ENCODE data around the gene PMPCB. TPM values are rescaled to one million over a fixed set of nuclear protein-coding genes. Genes with fewer than 3 reads are reported as not detected.
"Not testable (repeated sequence)": the region's sequence is repeated elsewhere in the genome, so short reads cannot be mapped to it uniquely, and the experiment has no call there.

Gene PMPCB
- total RNA-seq (ENCODE audit: insufficient read depth, low replicate concordance): 38.0 TPM

DNA sequence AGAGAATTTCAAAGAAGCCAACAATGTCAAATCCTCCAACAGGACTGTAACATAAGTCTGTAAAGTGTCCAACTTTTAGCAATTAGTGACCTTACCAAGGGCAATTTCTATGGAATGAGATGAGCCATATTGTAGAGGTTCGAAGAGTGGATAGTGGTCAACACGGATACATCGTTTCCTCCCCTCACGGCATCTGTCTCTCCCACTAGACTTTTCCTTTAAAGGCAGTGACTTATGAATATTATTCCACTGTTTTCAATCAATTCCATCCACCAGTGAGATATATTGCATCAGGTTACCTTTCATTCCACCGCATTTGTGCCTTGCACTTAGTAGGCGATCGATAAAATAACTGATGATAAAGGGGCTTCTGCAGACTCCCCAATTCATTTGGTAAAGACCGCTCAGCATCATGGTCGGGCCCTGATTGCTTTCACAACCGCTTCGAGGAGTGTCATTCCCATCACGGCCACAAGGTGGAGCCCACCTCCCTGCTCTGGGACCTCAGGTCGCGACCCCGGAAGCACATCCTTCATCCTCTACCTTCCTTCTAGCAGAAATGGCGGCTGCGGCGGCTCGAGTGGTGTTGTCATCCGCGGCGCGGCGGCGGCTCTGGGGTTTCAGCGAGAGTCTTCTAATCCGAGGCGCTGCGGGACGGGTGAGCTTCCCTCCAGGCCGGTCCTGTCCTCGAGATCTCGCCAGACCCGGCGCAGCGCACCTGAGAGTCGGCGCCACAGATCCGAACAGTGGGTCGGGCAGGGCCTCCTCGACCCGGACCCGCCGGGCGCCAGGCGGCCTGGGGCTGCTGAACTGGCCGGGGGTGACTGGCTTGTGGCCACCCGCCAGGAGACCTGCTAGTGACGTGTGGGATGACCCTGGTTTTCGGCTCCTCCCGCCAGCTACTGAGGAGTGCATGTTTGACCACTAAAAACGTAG is at the start of gene PMPCB:
PMPCB (plus strand) TSS at position 535 of the 936 bp plus-strand sequence; CDS start at position 560, 25 bp downstream.
- peak; percentile 96 for DNase-seq (ENCODE audit: low spot score)

GRCh38 chr7:103253699-103254506 is 43.3 kb upstream of the PMPCB start:
- DNase-seq (ENCODE audit: low spot score): not testable (repeated sequence)

- DNase-seq (ENCODE audit: low spot score): not testable (repeated sequence)
Observed at GRCh38 chr7:103264054-103264453, 33.2 kb upstream of the PMPCB start.

GRCh38 chr7:103266229-103266628 is 31.0 kb upstream of the PMPCB start:
- not testable (repeated sequence) for DNase-seq (ENCODE audit: low spot score)

GRCh38 chr7:103273374-103273773 is 23.9 kb upstream of the PMPCB start:
- DNase-seq (ENCODE audit: low spot score): not testable (repeated sequence)

DNA sequence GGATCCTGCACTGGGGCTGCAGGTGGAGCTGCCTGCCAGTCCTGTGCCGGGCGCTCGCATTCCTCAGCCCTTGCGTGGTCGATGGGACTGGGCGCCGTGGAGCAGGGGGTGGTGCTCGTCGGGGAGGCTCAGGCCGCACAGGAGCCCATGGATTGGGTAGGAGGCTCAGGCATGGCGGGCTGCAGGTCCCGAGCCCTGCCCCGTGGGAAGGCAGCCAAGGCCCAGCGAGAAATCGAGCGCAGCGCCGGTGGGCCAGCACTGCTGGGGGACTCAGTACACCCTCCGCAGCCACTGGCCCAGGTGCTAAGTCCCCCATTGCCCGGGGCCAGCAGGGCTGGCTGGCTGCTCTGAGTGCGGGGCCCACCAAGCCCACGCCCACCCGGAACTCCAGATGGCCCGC is 22.4 kb upstream of the PMPCB start:
- not testable (repeated sequence) for DNase-seq (ENCODE audit: low spot score)

GRCh38 chr7:103278195-103278594 is 19.0 kb upstream of the PMPCB start:
- not testable (repeated sequence) for DNase-seq (ENCODE audit: low spot score)

- DNase-seq (ENCODE audit: low spot score): peak; percentile 13
Observed at GRCh38 chr7:103279636-103279962, 17.6 kb upstream of the PMPCB start.

GRCh38 chr7:103279963-103280802 is 17.1 kb upstream of the PMPCB start:
- DNase-seq (ENCODE audit: low spot score): peak; percentile 60

DNA sequence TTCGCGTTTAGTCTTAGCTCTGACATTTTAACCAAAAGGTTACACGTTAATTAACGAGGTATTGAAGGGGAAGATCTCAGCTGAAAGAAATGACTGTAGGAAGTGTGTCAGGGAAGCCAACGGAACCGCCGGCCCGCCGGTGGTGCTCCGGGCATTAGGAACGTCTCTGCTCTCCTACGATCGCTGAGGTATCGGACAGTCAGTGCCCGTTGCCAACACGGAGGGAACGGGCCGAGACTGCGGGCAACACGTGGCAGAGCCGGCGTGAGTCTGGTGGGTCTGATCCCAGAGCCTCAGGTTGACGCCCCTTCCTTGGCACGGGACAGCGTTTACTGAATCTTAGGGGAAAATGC is 16.5 kb upstream of the PMPCB start:
- DNase-seq (ENCODE audit: low spot score): peak; percentile 20

DNA sequence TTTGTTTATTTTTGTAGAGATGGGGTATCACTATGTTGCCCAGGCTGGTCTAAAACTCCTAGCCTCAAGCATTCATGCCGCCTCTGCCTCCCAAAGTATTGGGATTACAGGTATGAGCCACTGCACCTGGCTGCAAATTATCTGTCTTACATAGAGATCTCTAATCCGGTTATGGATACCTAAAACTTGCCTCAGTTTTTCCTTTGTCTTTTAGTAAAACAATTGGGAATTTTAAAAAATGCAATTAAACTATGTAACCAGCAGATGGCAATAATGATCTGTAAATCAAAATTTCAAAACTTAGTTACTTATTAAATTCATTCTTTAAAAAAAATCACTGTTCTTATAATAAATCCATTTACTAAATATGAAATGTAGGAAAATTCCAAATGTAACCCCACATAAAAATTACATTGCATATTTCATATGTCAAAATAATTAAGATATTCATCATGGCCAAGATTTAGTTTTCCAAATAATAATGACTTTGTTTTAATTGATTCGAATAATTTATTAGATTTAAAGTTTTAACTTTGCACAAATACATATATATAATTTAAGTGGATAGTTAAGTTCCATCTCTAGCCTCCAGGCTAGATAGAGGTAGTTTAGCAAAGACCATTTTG is 14.3 kb upstream of the PMPCB start:
- not testable (repeated sequence) for DNase-seq (ENCODE audit: low spot score)

DNA sequence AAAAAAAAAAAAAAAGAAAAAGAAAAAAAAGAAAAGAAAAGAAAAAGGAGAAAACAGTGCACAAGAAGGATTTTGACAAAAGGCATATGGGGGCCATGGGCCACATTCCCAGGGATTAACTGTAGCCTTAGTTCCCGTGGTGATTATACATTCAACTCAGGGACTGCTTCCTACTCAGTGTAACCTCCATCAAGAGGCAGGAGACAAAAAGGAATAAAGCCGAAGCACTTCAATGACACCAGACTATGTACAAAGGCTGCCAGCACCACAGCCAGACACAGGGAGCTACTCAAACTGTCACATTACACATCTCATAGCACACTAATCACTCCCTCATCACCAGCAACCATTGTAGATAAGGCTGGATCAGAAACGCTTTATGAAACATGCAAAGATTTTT is 5.1 kb upstream of the PMPCB start:
- DNase-seq (ENCODE audit: low spot score): no peak

DNA sequence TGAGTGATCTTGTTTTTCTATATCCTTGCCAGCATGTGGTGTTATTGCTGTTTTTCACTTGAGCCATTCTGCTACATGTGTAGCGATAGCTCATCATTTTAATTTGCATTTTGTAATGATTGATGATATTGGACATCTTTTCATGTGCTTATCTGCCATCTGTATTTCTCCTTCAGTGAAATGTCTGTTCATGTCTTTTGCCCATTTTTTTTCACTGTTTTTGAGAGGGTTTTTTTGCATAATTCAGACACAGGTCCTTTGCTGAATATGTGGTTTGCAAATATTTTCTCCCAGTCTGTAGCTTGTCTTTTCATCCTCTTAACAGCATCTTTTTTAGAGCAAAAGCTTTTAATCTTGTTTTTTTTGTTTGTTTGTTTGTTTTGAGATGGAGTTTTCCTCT is 3.7 kb upstream of the PMPCB start:
- no peak for DNase-seq (ENCODE audit: low spot score)

DNA sequence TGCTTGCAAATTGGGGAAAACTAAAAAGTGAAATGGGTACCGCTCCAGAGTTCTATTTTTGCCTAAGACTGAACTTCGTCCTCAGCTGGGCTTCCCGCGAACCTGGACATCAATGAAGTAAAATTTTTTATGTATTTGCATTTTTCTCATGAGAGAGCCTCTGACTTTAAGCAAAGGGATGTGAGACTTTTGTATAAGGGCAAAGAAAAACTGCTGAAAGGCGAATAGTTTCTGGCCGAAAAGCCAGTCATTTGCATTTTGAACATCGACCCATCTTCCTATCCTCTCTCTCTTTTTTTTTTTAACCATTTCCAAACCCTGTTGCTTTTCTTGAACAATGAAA is 573 bp downstream of the PMPCB start:
- no peak for DNase-seq (ENCODE audit: low spot score)

DNA sequence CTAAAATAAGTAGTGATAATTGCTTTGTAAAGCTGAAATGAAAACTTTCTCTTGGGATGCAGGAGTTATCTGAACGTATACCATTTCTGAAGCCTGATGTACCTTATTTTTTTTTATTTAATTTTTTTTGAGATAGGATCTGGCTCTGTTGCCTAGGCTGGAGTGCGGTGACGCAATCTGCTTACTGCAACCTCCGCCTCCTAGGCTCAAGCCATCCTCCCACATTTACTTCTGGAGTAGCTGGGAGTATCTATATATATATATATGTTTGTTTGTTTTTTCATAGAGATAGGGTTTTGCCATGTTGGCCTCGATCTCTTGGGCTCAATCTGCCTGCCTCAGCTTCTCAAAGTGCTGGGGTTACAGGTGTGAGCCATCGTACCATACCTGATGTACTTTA is 2.4 kb downstream of the PMPCB start:
- DNase-seq (ENCODE audit: low spot score): no peak

- DNase-seq (ENCODE audit: low spot score): no peak
Observed at GRCh38 chr7:103301441-103301840, 4.2 kb downstream of the PMPCB start.

GRCh38 chr7:103307503-103308231 is 10.4 kb downstream of the PMPCB start:
- no peak for DNase-seq (ENCODE audit: low spot score)

DNA sequence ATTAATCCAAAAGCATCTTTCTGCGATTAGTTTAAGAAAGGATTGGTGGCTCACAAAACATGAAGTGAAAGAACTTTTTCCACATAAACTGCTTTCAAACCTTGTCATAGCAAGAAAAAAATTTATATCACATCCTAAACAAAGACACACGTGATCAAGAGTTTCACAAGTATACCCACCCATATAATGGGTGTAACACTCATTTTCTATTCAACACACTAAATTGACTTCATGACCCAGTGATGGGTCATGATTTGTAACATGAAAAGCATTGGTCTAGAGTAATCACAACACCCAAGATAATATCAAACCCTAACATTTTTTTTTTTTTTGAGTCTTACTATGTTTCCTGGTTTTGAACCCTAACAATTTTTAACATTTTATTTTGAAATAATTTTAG is 17.6 kb downstream of the PMPCB start:
- DNase-seq (ENCODE audit: low spot score): no peak

DNA sequence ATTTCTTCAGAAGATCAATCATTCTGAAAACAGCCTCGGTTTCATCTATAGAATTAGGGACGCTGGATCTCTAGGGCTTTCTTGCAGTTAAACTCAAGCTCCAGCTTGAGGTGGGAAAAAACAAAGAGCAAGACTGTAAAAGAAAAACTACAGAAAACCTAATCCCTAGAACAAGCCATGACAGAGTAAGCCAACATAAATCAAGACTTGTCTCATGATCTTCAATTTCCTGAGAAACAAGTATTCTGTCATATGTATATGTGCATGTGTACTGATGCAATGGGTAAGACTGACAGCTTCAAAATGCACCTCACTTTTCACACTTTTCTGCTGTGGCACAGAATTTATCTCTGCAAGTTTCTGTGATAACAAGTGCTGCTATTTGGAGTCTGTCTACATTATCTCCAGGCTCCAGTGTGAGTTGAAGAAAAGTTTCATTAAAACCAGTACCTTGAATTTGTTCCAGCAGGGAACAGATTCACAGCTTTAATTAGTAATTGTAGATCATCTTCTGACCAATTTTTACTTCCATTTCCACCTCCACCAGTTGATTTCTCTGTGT is 19.2 kb downstream of the PMPCB start:
- DNase-seq (ENCODE audit: low spot score): no peak

DNA sequence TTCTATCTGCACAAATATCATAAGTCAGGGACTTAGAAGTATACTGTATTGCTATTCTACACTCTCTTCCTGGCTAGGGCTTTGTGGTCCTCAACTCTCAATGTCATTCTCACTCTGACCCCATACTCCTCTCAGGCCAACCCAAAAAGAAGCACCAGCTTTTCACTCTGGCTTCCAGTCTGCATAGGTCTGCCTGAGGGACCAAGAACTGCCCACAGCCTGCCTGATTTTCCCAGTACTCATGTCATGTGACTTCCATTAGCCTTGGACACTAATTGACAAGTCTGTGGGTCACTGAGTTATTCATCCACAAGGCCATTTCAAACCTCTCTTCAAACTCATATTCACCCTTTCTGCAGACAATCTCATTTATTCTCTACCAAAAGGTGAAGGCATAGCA is 19.8 kb downstream of the PMPCB start:
- DNase-seq (ENCODE audit: low spot score): no peak

All from umbilical cord (tissue), 2 donors.